NCI-H187 (cell line): ENCODE results near the gene RFX8.

Experiments
- DNase-seq, 2 experiments: peaks; one replicate each; lab custom pipeline; 2025; lab: John Stamatoyannopoulos, UW

RFX8 gene

DNA sequence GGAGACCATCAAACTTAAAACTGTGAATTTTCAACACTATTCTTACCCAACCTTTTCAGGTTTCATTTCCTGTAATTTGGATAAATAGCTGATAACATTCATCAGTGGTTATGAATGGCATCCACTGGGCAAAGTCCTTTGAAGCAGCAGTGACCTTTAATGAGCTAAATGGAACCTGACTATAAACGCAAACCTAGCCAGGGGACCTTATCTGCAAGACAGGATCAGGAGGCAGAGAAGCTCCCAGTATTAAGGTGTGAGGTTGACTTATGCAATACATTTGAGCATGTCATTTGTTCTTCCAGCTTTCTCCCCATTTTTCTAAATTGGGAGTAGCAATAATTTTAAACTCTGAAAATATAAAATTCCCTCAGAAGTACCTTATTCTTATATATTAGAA lies 126.0 kb downstream of the RFX8 start:
- DNase-seq, result no peak
